IMR-90 (cell line): ENCODE data around the gene NHEJ1. TPM values are rescaled to one million over a fixed set of nuclear protein-coding genes. Genes with fewer than 3 reads are reported as not detected.

Experiments
- ATAC-seq: fragments of 200-7000 bp; cut with Tn5 transposase; 2 replicates; pipeline ENCODE4 v1.9.1; 2020; ENCODE audit warnings: low read depth, mild to moderate bottlenecking, moderate library complexity
- BruUV-seq: library from RNA; stranded (reverse); fragments of 400-500 nt; replicated peaks from 2 replicates; lab custom pipeline; 2021; lab: Mats Ljungman, UMichigan
- CTCF ChIA-PET: fragments of 300-600 bp; formaldehyde crosslinking; extraction: SDS; loops from one replicate; lab custom pipeline; 2021; ENCODE audit warnings: antibody characterized with exemption; lab: Yijun Ruan, JAX
- POLR2A ChIA-PET: fragments of 300-600 bp; sonication (Branson Sonifier 250); formaldehyde crosslinking; loops from one replicate; lab custom pipeline; 2022; ENCODE audit warnings: antibody characterized with exemption; ENCODE audit not compliant: unreplicated experiment; lab: Charles Lee
- DNase-seq: peaks from one replicate; pipeline ENCODE4 v3.0.0; 2013
- H2AFZ ChIP-seq: replicated peaks from 2 replicates; pipeline ENCODE3; 2013; ENCODE audit warnings: low read length, mild to moderate bottlenecking; ENCODE audit not compliant: poor library complexity
- H2AK5ac ChIP-seq: 2 replicates; pipeline ENCODE4 v1.6.1; 2013; ENCODE audit warnings: low read depth, low read length, inconsistent platforms
- H2AK9ac ChIP-seq: replicated peaks from 2 replicates; pipeline ENCODE3; 2013; ENCODE audit warnings: mild to moderate bottlenecking, low read depth, low read length, moderate library complexity; ENCODE audit not compliant: poor library complexity
- H2BK120ac ChIP-seq: 2 replicates; pipeline ENCODE4 v1.6.1; 2013; ENCODE audit warnings: low read depth, low read length, inconsistent platforms
- H2BK15ac ChIP-seq: 3 replicates; pipeline ENCODE4 v1.6.1; 2013; ENCODE audit warnings: low read depth, low read length, inconsistent platforms
- H2BK20ac ChIP-seq: 2 replicates; pipeline ENCODE4 v1.6.1; 2013; ENCODE audit warnings: low read depth, mild to moderate bottlenecking, inconsistent platforms, low read length, moderate library complexity
- H2BK5ac ChIP-seq: 2 replicates; pipeline ENCODE4 v1.6.1; 2013; ENCODE audit warnings: mild to moderate bottlenecking, low read depth, low read length, inconsistent platforms; ENCODE audit not compliant: poor library complexity, severe bottlenecking
- H3K14ac ChIP-seq: replicated peaks from 2 replicates; pipeline ENCODE4 v1.6.1; 2013; ENCODE audit warnings: low read depth, low read length, inconsistent platforms
- H3K18ac ChIP-seq: 2 replicates; pipeline ENCODE4 v1.6.1; 2013; ENCODE audit warnings: low read depth, low read length, control low read depth
- H3K23ac ChIP-seq: 2 replicates; pipeline ENCODE4 v1.6.1; 2013; ENCODE audit warnings: low read depth, low read length, inconsistent platforms
- H3K27ac ChIP-seq: 2 replicates; pipeline ENCODE4 v1.5.1; 2013; ENCODE audit warnings: mild to moderate bottlenecking, control low read depth, low read length; ENCODE audit not compliant: insufficient read depth
- H3K27me3 ChIP-seq: 2 replicates; pipeline ENCODE4 v1.6.1; 2013; ENCODE audit warnings: low read length; ENCODE audit not compliant: control insufficient read depth, insufficient read depth
- H3K36me3 ChIP-seq: 2 replicates; pipeline ENCODE4 v1.6.1; 2013; ENCODE audit warnings: low read length, mixed read lengths; ENCODE audit not compliant: control insufficient read depth, insufficient read depth
- H3K4ac ChIP-seq: 2 replicates; pipeline ENCODE4 v1.6.1; 2013; ENCODE audit warnings: low read depth, low read length, inconsistent platforms
- H3K4me1 ChIP-seq: 2 replicates; pipeline ENCODE4 v1.6.1; 2013; ENCODE audit warnings: low read length, mixed read lengths; ENCODE audit not compliant: control insufficient read depth, insufficient read depth
- H3K4me2 ChIP-seq: 2 replicates; pipeline ENCODE4 v1.6.1; 2013; ENCODE audit warnings: low read depth, mild to moderate bottlenecking, control low read depth, low read length, moderate library complexity
- H3K4me3 ChIP-seq: 2 replicates; pipeline ENCODE4 v1.5.1; 2013; ENCODE audit warnings: low read depth, mild to moderate bottlenecking, control low read depth, low read length, moderate library complexity; ENCODE audit not compliant: insufficient read depth
- H3K56ac ChIP-seq: 2 replicates; pipeline ENCODE4 v1.6.1; 2013; ENCODE audit warnings: low read length, inconsistent platforms; ENCODE audit not compliant: insufficient read depth; ENCODE audit errors: extremely low read depth
- H3K79me1 ChIP-seq, 2 experiments: 2 replicates each; pipeline ENCODE4 v1.6.1; 2013; ENCODE audit warnings: low read length in 2 of 2, inconsistent platforms in 1 of 2, low read depth in 1 of 2
- H3K9ac ChIP-seq: 2 replicates; pipeline ENCODE4 v1.6.1; 2013; ENCODE audit warnings: low read depth, low read length, control low read depth
- H3K9me1 ChIP-seq: 2 replicates; pipeline ENCODE4 v1.6.1; 2013; ENCODE audit warnings: low read length, inconsistent platforms; ENCODE audit not compliant: insufficient read depth
- H3K9me3 ChIP-seq: 2 replicates; pipeline ENCODE4 v1.6.1; 2013; ENCODE audit warnings: low read length; ENCODE audit not compliant: control insufficient read depth, insufficient read depth
- H4K20me1 ChIP-seq: 2 replicates; pipeline ENCODE4 v1.6.1; 2013; ENCODE audit warnings: low read length, inconsistent platforms; ENCODE audit not compliant: insufficient read depth
- H4K5ac ChIP-seq: 2 replicates; pipeline ENCODE4 v1.6.1; 2013; ENCODE audit warnings: mild to moderate bottlenecking, low read depth, low read length, control low read depth
- H4K8ac ChIP-seq, 2 experiments: 2 replicates each; pipeline ENCODE4 v1.6.1; 2013; ENCODE audit warnings: low read depth in 2 of 2, low read length in 2 of 2, control low read depth in 1 of 2, inconsistent platforms in 1 of 2
- H4K91ac ChIP-seq: 2 replicates; pipeline ENCODE4 v1.6.1; 2013; ENCODE audit warnings: low read depth, low read length, inconsistent platforms; ENCODE audit not compliant: insufficient read depth
- ELK1 ChIP-seq: fragments of 150-350 bp; IDR thresholded peaks from 2 replicates; pipeline ENCODE4 v1.6.1; 2016; ENCODE audit warnings: low read depth, mild to moderate bottlenecking, low read length, moderate library complexity, borderline replicate concordance
- MXI1 ChIP-seq: IDR thresholded peaks from 2 replicates; pipeline ENCODE4 v1.6.1; 2012; ENCODE audit warnings: low read depth, mild to moderate bottlenecking, low read length, moderate library complexity, borderline replicate concordance
- NFE2L2 ChIP-seq: fragments of 150-350 bp; IDR thresholded peaks from 2 replicates; pipeline ENCODE4 v1.6.1; 2016; ENCODE audit warnings: low read depth, mild to moderate bottlenecking, low read length
- POLR2A ChIP-seq: IDR thresholded peaks from 2 replicates; pipeline ENCODE4 v1.6.1; 2012; ENCODE audit warnings: mild to moderate bottlenecking, low read depth, low read length
- WGBS, 2 experiments: methylation state at CpG; one replicate each; pipeline versions ENCODE4 v1.1.5 to v1.1.7; 2013; ENCODE audit warnings: missing lambda C conversion rate in 2 of 2; ENCODE audit not compliant: insufficient read length in 1 of 2; ENCODE audit errors: extremely low coverage in 2 of 2; 5-methylcytosine and 5-hydroxymethylcytosine counted together
- dilution Hi-C: fragments of 300-500 bp; cut with HindIII; formaldehyde crosslinking; loops from one replicate; pipeline ENCODE4 v1.14.3; 2018; ENCODE audit warnings: low sequenced_read_pairs; ENCODE audit not compliant: unreplicated experiment
- in situ Hi-C: fragments of 300-500 bp; cut with MboI; formaldehyde crosslinking; loops from 3 replicates; pipeline ENCODE4 v1.14.3; 2019; ENCODE audit warnings: low sequenced_read_pairs, inconsistent platforms, mixed read lengths
- intact Hi-C: fragments of 100-400 bp; cut with micrococcal nuclease; formaldehyde crosslinking; loops from 2 replicates; pipeline ENCODE4 v1.10.0; 2022
- polyA plus RNA-seq, 3 experiments: library from polyadenylated mRNA; depleted of rRNA; stranded (reverse); fragments of >200 nt; gene quantifications; 2 replicates each; pipeline ENCODE4 v1.2.3, GENCODE V29; 2012; ENCODE audit warnings: low replicate concordance in 1 of 3
- total RNA-seq: library from RNA; depleted of rRNA; stranded (reverse); fragments of >200 nt; gene quantifications from 2 replicates; pipeline ENCODE4 v1.2.3, GENCODE V29; 2012

NHEJ1 gene
- total and polyA plus RNA-seq, 2 of the 4 experiments (the other 2 are of a cell fraction): 12.5 to 23.1 TPM

GRCh38 chr2:219059375-219059724, 101.3 kb downstream of the NHEJ1 start:
- H2BK120ac ChIP-seq: no peak overlapping the region
- no peaks in the 10 kb centered on the region for H3K9me1 ChIP-seq
- H3K23ac ChIP-seq: no peak overlapping the region
- CTCF ChIA-PET: interaction anchor here (1.0 to 2.2 kb wide), 7 partner anchors 45 to 99 kb away, joined by 3 to 15 read pairs (median 7); no protein-coding TSS in a partner anchor
- H2BK5ac ChIP-seq: no peak overlapping the region
- in situ Hi-C loops: no loop called here
- ATAC-seq (no peak), DNase-seq (no peak)
- no peak overlapping the region for H2BK20ac ChIP-seq
- H2AK5ac ChIP-seq: no peak overlapping the region
- no peak overlapping the region for H3K4ac ChIP-seq
- peak overlapping the region; percentile 47 for H2AFZ ChIP-seq
- H4K91ac ChIP-seq: no peak overlapping the region
- H3K9me3 ChIP-seq: no peaks in the 10 kb centered on the region
- no peak overlapping the region for H3K56ac ChIP-seq
- no peaks in the 10 kb centered on the region for H3K79me1 ChIP-seq
- no peak overlapping the region for H3K18ac ChIP-seq
- no peak overlapping the region for H3K9ac ChIP-seq
- H3K36me3 ChIP-seq: no peaks in the 10 kb centered on the region
- BruUV-seq: no TSS peak
- H3K4me2 ChIP-seq: no peak overlapping the region; the same call in 1 of the 2 replicates
- POLR2A ChIA-PET: no interaction called here
- intact Hi-C loops: loop anchor here (5.0 kb wide), 1 partner anchor 238 kb away; no protein-coding TSS in a partner anchor
- dilution Hi-C loops: no loop called here
- no peaks in the 10 kb centered on the region for H4K20me1 ChIP-seq
- H2AK9ac ChIP-seq: peak overlapping the region; percentile 38
- H2BK15ac ChIP-seq: no peak overlapping the region
- H3K27me3 ChIP-seq: peaks cover 93% of the 10 kb centered on the region
- H3K27ac ChIP-seq: no peak overlapping the region
- WGBS, 2 experiments: 4% methylated on average over 5 of the region's 17 CpGs; no CpG with 5 or more reads in 1 of the 2 experiments
- H3K4me3 ChIP-seq: no peak overlapping the region
- peaks cover 6% of the 10 kb centered on the region; the same call in 1 of the 2 replicates for H3K4me1 ChIP-seq
- H4K8ac ChIP-seq: no peak overlapping the region
- no peak overlapping the region for H4K5ac ChIP-seq
- no peak overlapping the region for H3K14ac ChIP-seq
- TF ChIP-seq NFE2L2: no peak
- no peak for TF ChIP-seq ELK1
- no peak for TF ChIP-seq POLR2A
- TF ChIP-seq MXI1: no peak
